ENCODE measurements around the gene OTUB2.

Gene OTUB2

DNA sequence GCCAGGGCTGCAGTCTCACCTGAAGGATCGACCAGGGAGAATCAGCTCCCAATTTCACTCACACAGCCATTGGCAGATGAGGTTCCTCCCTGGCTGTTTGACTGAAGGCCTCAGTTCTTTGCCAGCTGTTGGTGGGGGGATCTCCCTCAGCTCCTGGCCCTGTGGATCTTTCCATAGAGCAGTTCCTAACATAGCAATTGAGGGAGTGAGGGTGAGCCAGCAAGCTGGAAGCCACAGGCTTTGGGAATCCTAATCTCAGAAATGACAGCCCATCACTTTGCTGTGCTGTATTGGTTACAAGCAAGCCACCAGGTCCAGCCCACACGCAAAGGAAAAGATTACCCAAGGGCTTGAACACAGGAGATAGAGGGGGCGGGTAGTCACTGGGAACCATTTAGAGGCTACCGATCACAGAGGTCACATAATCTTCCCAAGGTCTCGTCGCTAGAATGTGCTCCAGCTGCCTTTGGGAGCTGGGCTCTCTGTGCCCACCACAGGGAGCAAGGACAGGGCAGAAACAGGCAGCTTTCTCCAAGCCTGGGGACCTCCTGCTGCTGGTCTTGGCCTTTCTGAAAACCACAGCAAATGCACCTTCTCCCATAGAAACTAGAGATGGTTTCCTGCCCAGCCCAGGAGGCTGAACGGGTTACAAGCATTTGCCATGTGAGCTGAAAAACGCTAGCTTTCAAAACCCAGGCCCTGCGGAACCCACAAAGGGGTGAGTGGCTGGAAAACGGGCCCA, 4.6 kb upstream of the OTUB2 start:
- no peak for DNase-seq (ENCODE audit: low read depth)

DNA sequence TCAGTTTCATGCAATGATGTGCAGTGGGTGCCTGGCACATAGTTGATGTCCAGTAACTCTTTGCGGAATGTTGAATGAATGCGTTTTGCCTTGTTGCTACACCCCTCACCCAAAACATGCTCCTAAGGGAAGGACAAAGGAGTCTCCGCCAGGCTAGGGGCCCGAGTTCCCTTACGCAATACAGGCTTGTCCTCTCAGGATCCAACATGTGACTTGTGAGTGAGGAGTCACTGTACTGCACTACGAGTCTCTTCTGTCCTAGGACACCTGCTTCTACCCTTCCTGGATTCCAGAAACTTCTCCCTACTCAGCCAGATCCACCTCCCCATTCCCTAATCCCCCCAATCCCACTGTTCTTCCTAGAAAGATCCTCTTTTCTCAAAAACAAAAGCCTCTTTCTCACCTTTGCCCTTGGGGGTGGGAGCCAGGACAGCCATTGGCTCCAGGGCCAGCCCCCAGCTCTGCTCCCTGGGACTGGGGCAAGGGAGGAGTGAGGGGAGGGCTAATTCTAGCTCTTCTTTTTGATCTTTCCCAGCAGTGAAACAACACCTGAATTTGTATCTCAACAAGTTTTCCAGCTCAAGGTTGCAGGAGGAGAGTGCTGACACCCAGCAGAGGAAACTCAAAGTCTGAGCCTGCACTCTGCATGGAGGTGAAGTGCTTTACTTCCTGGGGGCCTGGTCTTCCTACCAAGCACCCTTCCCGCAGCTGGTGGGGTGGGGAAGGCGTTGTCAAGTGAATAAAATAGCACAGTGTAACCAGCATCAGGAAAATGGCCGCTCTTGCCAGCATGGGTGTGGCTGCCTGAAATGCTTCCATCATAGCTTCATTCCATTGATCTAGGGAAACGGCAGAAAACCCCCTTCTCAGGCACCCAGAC, 3.4 kb upstream of the OTUB2 start:
- no peak for DNase-seq (ENCODE audit: low read depth)

DNA sequence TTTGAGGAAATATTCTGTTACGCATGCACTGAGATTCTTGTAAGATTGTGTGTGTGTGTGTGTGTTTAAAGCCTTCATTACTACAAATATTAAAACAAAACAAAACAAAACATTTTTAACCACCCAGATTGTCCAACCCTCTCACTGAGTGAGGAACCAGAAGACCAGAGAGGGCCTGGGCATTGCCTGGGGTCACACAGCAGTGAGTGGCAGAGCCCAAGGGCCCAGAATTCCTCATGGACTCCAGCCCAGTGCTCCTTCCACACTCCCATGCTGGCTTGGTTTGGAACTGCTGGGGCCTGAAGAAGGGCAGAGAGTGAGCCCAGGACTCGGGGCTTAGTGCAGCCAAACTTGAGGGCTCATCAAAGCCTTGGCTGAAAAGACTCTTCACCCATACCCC, 1.6 kb upstream of the OTUB2 start:
- no peak for DNase-seq (ENCODE audit: low read depth)

DNA sequence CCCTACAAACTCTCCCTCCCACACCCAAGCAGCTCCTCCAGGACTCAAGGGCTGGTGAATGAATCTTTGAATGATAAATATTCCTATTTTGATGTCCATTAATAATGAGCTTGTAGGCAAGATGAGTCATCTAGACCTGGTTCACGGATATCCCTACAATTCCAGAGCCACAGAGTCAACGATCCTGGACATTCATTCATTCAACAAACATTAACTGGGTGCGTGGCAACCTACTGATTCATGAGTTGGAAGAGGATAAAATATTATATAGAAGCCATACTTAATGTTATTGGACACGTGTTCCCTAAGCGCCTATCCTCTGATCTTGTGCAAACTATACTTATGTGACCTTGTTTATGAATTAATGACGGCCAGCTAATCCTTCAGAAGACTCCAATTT, 420 bp upstream of the OTUB2 start:
- no peak for DNase-seq (ENCODE audit: low read depth)

DNA sequence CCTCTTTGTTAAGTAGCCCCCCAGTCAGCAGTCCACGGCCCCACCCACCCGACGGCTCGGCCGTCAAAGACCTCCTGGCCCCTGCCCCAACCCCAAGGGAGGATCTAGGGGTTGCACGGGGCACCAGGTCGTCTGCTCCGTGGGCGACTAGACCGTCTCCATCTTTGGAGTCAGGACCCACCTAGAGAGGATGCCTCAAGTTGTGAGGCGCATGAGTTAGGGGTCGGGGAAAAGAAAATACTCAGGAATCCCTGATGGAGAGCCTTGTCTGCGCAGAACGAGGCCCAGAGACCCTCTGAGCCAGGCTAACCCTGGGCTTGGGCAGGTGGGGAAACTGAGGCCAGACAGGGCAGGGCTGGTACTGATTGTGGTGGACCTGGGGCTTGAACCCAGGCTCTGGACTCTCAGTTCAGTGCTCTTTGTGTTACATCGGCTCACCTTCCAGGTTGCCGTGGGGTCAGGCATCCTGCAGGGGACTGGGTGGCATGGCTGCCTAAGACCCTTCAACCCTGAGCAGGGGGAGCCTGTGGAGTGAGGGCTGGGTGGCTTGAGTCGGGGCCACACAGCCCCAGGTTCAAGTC, 839 bp downstream of the OTUB2 start:
- DNase-seq (ENCODE audit: low read depth), result no peak

DNA sequence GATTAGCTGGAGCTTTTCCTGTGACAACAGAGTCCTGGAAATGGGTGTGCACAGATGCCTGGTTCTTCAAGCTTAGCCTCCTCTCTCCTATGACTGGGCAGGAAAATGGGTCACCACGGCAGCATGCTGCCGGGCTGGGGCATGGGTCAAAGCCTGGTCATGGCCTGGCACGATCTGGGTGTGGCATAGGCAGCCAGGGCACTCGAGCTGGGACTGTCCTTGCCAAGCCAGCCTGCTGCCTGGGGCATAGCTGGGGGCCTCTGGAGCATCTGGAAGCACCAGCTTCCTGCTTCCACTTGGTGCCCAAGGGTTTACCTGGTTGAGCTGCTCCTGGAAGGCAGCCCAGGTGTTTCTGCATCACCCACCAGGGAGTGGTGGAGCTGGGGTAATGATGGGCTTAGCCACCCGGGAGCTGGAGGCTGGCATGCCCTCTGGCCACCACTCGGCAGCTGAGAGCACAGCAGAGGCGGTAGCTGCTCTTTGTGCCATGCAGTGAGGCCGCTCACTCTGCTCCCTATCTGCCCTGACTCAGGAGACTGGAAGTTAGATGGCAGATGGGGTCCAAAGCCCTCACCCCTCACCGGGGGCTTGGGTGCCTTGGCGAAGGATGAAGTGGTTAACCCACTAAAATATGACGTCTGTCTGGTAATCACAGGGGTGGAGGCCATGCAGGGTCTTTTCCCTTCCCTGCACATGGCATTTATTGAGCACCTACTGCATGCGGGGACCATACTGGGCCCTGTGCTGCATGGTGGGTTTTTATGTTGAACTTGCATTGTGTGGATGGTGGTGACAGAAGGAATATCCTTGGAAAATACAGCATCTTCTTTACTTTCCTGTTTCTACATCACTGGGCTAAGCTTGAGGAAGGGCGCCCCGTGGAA, 1.7 kb downstream of the OTUB2 start:
- no peak for DNase-seq (ENCODE audit: low read depth)

DNA sequence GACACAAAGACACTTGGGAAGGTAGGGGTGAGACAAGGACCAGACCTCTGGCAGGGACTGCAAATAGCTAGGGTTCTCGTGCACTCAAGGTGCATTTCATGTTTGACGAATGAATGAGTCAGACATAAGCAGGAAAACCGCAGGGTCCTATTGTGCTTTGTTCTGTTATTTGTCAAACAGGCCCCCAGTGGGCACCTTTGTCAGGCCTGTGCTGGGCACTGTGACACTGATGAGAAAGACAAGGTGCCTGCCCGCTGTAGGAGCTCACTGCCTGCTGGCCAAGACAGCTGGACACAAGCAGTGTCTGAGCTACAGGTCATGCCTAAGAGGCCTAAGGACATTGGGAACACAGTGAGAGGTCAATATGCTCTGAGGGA, 2.3 kb downstream of the OTUB2 start:
- DNase-seq (ENCODE audit: low read depth), result no peak

DNA sequence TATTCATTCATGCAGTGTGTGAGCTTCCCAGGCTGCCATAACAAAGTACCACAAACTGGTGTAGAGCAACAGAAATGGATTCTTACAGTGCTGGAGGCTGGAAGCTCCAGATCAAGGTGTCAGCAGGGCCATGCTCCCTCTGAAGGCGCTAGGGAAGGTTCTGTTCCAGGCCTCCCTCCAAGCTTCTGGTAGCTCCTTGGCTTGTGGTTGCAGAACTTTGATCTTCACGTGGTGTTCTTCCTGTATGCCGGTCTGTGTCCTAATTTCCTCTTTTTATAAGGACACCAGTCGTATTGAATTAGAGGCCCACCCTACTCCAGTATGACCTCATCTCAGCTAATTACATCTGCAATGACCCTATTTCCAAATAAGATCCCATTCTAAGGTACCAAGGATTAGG, 3.1 kb downstream of the OTUB2 start:
- no peak for DNase-seq (ENCODE audit: low read depth)

DNA sequence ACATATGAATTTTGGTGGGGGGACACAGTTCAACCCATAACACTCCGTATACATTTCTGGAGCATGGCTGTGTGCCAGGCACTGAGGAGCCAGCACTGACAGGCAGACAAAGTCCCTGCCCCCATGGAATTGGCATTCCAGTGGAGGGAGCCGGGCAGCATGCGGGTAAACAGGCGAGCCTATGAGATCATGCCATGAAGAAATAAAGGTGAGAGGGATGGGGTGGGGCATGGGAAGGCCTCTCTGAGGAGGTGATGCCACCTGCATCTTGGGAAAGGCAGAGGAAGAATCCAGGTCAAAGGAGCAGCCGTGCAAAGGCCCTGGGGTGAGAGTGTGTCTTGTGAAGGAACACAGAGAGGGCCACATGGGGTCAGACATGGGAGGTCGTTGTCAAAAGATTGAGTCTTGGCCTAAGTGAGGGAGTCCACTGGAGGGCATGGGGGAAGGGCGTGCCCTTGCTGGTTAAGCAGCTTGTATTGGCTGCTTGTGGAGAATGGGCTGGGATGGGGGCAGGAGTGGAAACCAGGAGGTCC, 3.6 kb downstream of the OTUB2 start:
- DNase-seq (ENCODE audit: low read depth), result no peak

DNA sequence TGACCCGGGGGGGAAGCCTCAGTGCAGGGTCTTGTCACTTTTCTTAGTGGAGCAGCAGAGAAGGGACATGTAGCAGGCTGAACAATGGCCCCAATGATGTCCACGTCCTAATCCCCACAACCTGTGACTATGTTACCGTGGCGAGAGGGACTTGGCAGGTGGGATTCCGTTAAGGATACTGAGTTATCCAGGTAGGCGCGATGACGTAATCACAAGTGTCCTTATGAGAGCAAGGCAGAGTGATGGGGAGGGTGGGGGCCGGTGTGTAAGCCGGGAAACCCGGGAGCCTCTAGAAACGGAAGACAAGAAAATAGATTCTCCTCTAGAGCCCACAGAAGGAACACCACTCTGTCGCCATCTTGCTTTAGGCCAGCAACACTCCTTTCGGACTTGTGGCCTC, 4.4 kb downstream of the OTUB2 start:
- no peak for DNase-seq (ENCODE audit: low read depth)

DNA sequence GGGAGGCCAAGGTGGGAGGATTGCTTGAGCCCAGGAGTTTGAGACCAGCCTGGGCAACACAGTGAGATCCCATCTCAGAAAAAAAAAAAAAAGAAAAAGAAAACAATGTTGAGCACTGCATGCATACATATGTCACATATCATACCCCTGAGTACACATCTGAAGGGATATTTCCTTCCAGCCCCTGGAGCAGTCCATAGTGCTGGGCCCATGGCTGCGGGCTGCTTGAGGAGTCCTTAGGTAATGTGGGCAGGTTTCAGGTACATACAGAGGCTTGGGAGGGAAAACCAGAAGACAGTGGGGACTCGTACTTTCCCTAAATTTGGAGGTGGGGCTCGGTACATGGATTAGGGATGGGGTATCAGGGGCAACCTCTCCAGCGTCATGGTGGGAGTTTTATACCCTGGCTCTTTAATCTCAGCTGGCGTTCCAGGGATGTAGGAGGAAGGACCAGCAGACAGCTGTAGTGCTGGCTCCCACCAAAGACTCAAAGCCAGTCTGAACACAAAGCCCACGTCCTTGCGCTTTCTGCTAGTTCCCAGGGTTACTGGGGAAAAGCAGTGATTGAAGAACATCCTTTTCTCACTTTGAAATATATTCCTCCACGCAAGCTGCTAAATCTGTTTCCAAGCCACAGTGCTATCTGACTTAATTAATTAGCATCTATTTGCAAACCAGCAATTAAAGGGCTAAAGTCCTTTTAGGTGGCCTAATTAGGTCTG, 5.2 kb downstream of the OTUB2 start:
- no peak for DNase-seq (ENCODE audit: low read depth)

DNA sequence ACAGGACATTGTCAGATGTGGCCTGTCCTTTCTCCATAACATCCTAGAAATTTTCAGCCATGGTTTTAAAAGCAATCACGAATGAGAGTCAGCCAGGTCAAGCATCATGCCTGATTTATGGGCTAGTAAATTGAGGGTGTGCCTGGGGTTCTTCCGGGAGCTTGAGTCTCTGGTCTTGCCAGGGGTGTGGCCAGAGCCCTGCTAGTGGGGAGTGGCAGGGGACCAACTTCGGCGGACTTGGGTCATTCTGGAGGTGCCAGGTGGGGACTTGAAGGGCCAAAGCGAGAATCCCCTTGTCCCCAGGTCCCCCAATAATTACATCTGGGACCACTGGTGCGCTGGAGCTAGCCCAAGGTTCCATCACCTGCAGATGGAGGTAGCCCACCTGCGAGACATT, 5.7 kb downstream of the OTUB2 start:
- DNase-seq (ENCODE audit: low read depth), result no peak

DNA sequence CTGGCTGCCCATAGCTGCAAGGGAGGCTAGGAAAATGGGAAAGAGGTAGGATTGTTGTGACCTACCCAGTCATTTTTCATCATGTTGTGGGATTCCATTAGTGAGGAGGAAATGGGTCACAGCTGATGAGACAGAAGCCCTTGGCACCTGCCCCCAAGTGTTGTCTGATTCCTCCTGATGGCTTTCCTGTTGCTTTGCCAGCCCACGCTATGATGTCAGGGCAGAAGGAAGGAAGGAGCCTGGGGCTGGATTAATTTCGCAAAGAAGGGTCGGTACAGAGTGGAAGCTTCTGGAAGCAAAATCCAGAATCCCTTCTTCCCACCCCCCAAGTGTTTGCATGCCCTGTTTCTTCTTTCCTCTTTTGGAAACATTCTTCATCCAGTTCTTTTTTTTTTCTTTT, 8.7 kb downstream of the OTUB2 start:
- no peak for DNase-seq (ENCODE audit: low read depth)

DNA sequence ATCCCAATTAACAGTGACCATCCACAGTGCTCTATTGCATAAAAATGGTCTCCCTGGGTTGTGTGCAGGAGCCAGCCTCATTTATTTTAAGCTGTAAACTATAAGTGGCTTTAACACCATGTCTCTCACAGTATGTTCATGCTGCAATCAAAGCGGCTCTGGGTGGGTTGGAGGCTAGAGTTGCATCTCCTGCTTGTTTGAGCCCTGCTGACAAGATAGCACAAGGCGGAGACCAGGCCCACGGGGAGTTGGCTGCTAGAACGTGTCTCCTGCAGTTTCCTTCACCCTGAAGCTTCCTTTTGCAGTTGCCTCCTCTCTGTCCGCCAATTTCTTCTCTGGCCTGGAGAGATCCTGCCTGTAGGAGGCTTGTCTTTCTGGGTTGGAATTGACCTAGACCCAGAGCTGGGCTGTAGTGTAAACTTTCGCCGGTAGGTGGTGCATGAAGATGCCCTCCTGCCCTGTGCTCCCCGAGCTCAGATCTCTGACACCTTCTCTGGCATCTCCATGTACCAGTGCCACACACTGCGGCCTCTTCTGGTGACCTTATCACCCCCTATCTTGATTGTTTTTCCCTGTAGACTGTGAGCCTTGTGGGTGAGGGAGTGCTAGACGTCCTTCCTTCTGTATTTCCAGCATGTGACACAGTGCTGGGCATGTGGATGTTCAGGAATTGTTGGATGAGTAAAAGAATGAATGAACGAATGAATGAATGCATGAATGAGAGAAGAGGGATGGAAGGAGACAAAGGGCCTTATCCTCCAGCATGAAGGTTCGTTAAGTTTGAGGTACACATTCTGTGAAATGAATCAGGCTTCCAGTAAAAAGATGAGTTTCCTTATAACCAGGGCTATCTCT, 10.4 kb downstream of the OTUB2 start:
- peak; percentile 47 for DNase-seq (ENCODE audit: low read depth)

DNA sequence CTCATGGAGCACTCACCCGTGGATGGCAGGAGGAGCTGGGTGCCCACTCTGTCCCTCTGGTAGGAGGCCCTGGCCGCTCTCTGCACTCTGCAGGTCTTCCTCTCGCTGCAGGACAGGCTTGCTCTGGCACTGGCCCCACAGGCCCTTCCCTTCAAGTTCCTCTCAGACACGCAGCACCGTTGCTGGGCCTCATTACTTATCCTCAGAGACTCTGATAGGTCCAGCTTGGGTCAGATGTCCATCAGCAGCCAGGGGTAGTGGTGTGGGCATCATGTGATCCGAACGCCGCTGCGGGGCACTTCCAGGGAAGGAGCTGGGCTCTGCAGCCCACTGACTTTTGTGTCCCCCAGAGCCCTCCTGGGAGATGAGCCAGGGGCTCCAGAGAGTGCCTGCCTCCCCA, 11.8 kb downstream of the OTUB2 start:
- DNase-seq (ENCODE audit: low read depth), result no peak

DNA sequence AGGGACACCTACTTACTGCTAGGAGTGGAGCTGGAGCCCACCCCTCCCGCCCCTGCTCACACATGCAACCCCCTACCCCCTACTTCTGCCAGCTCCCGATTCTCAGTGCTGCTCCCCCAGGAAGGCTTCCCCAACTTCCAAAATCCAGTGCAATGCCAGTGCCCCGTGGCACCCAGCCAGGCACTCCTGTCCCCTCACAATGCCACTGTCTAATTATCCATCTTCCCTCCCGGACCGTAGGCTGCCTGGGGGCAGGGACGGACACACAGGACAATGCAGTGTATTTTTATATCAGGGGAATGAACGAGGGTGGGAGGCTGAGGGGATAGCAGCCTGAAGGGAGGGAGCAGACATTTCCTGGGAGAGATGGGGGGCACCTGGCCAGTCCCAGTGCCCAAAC, 12.4 kb downstream of the OTUB2 start:
- DNase-seq (ENCODE audit: low read depth), result no peak

DNA sequence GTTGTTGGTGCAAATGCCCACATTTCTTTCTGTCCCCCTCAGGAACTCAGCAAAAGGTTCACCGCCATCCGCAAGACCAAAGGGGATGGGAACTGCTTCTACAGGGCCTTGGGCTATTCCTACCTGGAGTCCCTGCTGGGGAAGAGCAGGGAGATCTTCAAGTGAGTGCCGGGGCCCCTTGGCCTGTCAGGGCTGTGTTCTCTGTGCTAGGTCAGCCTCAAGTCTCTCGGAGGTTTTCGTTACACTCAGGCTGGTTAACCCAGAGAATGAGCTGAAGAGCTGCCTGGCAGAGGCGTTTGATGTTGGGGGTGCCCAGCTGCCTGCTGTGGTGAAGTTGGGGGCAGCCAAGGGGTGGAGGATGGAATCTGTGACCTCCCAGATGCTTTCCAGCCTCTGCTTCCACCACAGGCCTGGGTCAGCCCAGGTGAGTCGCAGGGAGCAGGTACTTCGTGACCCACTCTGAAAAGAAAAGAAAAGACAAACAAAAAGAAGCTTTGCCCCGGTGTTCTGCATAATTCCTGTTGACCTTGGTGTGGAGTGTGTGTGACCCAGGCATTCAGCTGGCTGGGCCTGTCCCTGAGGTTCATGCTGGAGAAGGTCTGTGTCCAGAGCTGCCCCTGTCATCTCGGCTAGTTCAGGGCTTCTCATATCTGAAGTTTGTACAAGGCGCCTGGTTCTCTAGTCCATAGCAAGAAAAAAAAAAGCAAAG, 12.9 kb downstream of the OTUB2 start:
- no peak for DNase-seq (ENCODE audit: low read depth)

DNA sequence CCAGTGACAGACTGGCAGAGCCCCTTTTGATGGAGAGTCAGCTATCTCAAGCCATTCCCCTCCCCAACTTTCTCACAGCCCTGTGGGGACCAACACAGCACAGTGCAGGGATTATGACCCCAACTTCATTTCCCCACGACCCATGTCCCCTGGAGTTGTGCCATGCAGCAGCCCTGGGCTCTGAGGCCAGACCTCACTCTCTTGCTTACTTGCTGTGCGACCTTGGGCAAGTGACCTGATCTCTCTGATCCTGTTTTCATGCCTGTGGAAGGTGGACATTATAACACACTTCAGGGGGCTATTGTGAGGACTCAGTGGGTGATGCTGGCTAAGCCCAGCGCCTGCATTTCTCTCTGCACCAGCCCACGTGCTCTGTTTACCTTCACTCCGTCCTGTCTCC, 14.1 kb downstream of the OTUB2 start:
- DNase-seq (ENCODE audit: low read depth), result no peak

DNA sequence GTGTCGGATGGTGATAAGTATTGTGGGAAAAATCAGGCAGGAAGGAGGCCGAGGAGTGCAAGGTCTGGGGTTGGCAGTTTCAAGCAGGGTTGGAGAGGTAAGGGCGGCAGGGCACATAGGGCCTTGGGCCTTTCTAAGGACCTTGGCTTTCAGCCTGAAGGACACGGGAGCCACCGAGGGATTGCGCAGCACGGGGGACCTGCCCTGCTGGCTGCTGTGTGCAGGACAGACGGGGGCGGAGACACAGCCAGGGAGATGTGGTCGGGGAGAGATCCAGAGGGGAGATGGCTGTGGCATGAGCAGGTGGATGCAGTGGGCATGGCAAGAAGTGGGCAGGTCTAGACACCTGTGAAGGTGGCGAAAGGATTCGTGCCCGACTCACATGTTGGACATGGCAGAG, 14.7 kb downstream of the OTUB2 start:
- no peak for DNase-seq (ENCODE audit: low read depth)

All from stromal cell of bone marrow (primary cell).